KOPT-K1 (cell line): ENCODE measurements around the gene KRT31.
"Not testable (repeated sequence)": the region's sequence is repeated elsewhere in the genome, so short reads cannot be mapped to it uniquely, and the experiment has no call there.

Experiments used
- H3K27ac ChIP-seq: fragments of 200-600 bp; sonication (generic); 2 replicates; pipeline ENCODE4 v1.5.1; 2016; ENCODE audit warnings: antibody characterized with exemption, mild to moderate bottlenecking, low read depth, low read length; ENCODE audit not compliant: poor library complexity, severe bottlenecking
- H3K36me3 ChIP-seq: fragments of 200-600 bp; sonication (generic); 2 replicates; pipeline ENCODE4 v1.5.1; 2017; ENCODE audit warnings: antibody characterized with exemption, mild to moderate bottlenecking, low read length, moderate library complexity; ENCODE audit not compliant: insufficient read depth
- H3K9me3 ChIP-seq: fragments of 200-600 bp; sonication (generic); 2 replicates; pipeline ENCODE4 v1.5.1; 2017; ENCODE audit warnings: antibody characterized with exemption, low read length, mild to moderate bottlenecking; ENCODE audit not compliant: insufficient read depth, poor library complexity, severe bottlenecking

The KRT31 gene

GRCh38 chr17:41424111-41424635 lies 26.8 kb upstream of the KRT31 start, which contains the start of gene KRT37:
Gene KRT37 (minus strand): TSS chr17:41424585. CDS start chr17:41424523, 62 bp downstream.
- H3K27ac ChIP-seq, result no peak within 1 kb of the TSS

GRCh38 chr17:41422586-41422985 lies 25.2 kb upstream of the KRT31 start:
- H3K9me3 ChIP-seq, H3K27ac ChIP-seq: not testable (repeated sequence)

More at GRCh38 chr17:41424111-41424635, 26.8 kb upstream of the KRT31 start, which contains the start of gene KRT37:
- no peaks in the 10 kb centered on the region for H3K9me3 ChIP-seq
- H3K36me3 ChIP-seq, result no peaks in the 10 kb centered on the region

GRCh38 chr17:41421617-41422016 lies 24.2 kb upstream of the KRT31 start:
- H3K27ac ChIP-seq, result no peak overlapping the region
- no peaks in the 10 kb centered on the region for H3K36me3 ChIP-seq
- no peaks in the 10 kb centered on the region for H3K9me3 ChIP-seq

More at GRCh38 chr17:41422586-41422985, 25.2 kb upstream of the KRT31 start:
- not testable (repeated sequence) for H3K36me3 ChIP-seq

- no peaks in the 10 kb centered on the region for H3K9me3 ChIP-seq
- no peak overlapping the region for H3K27ac ChIP-seq
- H3K36me3 ChIP-seq, result no peaks in the 10 kb centered on the region
Measured at GRCh38 chr17:41421116-41421515, 23.7 kb upstream of the KRT31 start.

GRCh38 chr17:41420134-41420533 lies 22.7 kb upstream of the KRT31 start:
- no peaks in the 10 kb centered on the region for H3K9me3 ChIP-seq
- H3K27ac ChIP-seq, result no peak overlapping the region
- H3K36me3 ChIP-seq, result no peaks in the 10 kb centered on the region

GRCh38 chr17:41419716-41420115 lies 22.3 kb upstream of the KRT31 start:
- Histone ChIP-seq H3K27ac (no peak overlapping the region), H3K9me3 (no peaks in the 10 kb centered on the region), H3K36me3 (no peaks in the 10 kb centered on the region)

GRCh38 chr17:41418116-41418860 lies 20.9 kb upstream of the KRT31 start:
- Histone ChIP-seq H3K36me3 (no peaks in the 10 kb centered on the region), H3K27ac (no peak overlapping the region), H3K9me3 (no peaks in the 10 kb centered on the region)

- no peak overlapping the region for H3K27ac ChIP-seq
- no peaks in the 10 kb centered on the region for H3K36me3 ChIP-seq
- H3K9me3 ChIP-seq, result no peaks in the 10 kb centered on the region
Measured at GRCh38 chr17:41417576-41418015, 20.2 kb upstream of the KRT31 start.

- H3K9me3 ChIP-seq, result no peaks in the 10 kb centered on the region
- no peak overlapping the region for H3K27ac ChIP-seq
- H3K36me3 ChIP-seq, result no peaks in the 10 kb centered on the region
Measured at GRCh38 chr17:41417127-41417526, 19.7 kb upstream of the KRT31 start.

- H3K36me3 ChIP-seq, result no peaks in the 10 kb centered on the region
- no peak overlapping the region for H3K27ac ChIP-seq
Measured at GRCh38 chr17:41416479-41416878, 19.1 kb upstream of the KRT31 start.

GRCh38 chr17:41415833-41416335 lies 18.5 kb upstream of the KRT31 start:
- H3K27ac ChIP-seq, result no peak overlapping the region
- H3K9me3 ChIP-seq, result no peaks in the 10 kb centered on the region
- H3K36me3 ChIP-seq, result no peaks in the 10 kb centered on the region

More at GRCh38 chr17:41416479-41416878, 19.1 kb upstream of the KRT31 start:
- no peaks in the 10 kb centered on the region for H3K9me3 ChIP-seq

- no peak overlapping the region for H3K27ac ChIP-seq
- no peaks in the 10 kb centered on the region for H3K36me3 ChIP-seq
- H3K9me3 ChIP-seq, result no peaks in the 10 kb centered on the region
Measured at GRCh38 chr17:41415411-41415810, 18.0 kb upstream of the KRT31 start.

- Histone ChIP-seq H3K9me3 (no peaks in the 10 kb centered on the region), H3K27ac (no peak overlapping the region), H3K36me3 (no peaks in the 10 kb centered on the region)
Measured at GRCh38 chr17:41413982-41414381, 16.6 kb upstream of the KRT31 start.

- no peaks in the 10 kb centered on the region for H3K36me3 ChIP-seq
- no peaks in the 10 kb centered on the region for H3K9me3 ChIP-seq
- no peak overlapping the region for H3K27ac ChIP-seq
Measured at GRCh38 chr17:41413353-41413957, 16.0 kb upstream of the KRT31 start.

- Histone ChIP-seq H3K9me3 (no peaks in the 10 kb centered on the region), H3K27ac (no peak overlapping the region), H3K36me3 (no peaks in the 10 kb centered on the region)
Measured at GRCh38 chr17:41411072-41411840, 13.8 kb upstream of the KRT31 start.
